ENCODE data around the gene HACL1. TPM values are rescaled to one million over a fixed set of nuclear protein-coding genes. Genes with fewer than 3 reads are reported as not detected.

Gene HACL1
- total RNA-seq, 5 donors from 2014 or later (not counting 1 experiment from before 2014, with no cell fraction given), result 27.7 to 38.0 (median 34.2) TPM

DNA sequence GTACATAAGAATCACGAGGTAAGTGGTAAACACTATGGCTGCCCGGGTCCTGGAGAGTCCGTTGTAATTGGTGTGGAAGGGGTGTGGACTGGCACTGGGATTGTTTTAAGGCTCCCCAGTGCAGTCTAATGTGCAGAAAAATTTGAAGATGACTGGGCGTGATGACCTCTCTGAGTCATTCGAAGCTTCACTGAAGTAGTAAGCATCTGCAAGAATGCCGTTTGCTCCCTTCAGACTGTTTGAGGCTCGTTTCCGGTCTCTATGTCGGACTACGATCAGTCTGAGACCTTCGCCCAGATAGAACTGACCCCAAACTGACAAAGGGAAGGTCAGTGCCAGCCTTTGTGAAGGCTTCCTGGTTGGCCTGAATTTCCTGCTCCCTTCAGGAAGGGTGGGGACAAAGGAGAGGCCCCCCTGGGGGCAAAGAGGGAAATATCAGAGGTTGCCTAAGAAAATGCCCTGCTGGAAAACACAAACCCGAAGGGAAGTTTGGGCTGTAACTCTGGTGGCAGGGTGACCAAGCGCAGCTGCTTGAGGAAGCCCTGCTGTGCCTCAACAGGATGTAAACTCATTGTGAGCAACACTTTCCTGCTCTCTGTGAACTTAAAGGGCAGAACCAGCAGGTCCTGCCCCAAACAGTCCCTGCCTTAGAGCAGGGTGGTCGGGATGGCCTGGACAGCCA is 34.8 kb upstream of the HACL1 start:
- POLR2A ChIA-PET, result no interaction called here
- WGBS (ENCODE audit: insufficient coverage), result 54% methylated on average over 13 of the region's 14 CpGs
- Mint-ChIP-seq H3K4me3 (peak overlapping the region in 1 of 3 donors; percentile 50), H3K9me3 (no peaks in the 10 kb centered on the region), H3K4me1 (peaks cover 26 to 38% (median 37%) of the 10 kb centered on the region in 3 donors), H3K27me3 (no peaks in the 10 kb centered on the region), H3K27ac (peak overlapping the region; percentile 53 to 66), H3K36me3 (peaks cover 25% of the 10 kb centered on the region)
- DNase-seq (peak in 2 of 35 experiments; percentile 12 to 42), ATAC-seq (replicated peaks in 1 of 4) (peak; percentile 55 to 84 (median 70))
- Histone ChIP-seq H3K4me3 (ENCODE audit: control insufficient read depth in 1 of 2, extremely low read depth in 1 of 2, low read length in 1 of 2) (no peak overlapping the region), H3K36me3 (ENCODE audit: control insufficient read depth in 2 of 2, extremely low read depth in 1 of 2, insufficient read depth in 1 of 2, low read length in 1 of 2) (no peaks in the 10 kb centered on the region), H3K27me3 (replicated peaks in 1 of 2; ENCODE audit: control insufficient read depth in 2 of 2, extremely low read depth in 1 of 2, insufficient read depth in 2 of 2, low read length in 1 of 2) (no peaks in the 10 kb centered on the region), H3K4me1 (ENCODE audit: control insufficient read depth in 1 of 2, extremely low read depth in 1 of 2, insufficient read depth in 2 of 2, low read length in 2 of 2) (peaks cover 8 to 26% of the 10 kb centered on the region in 2 experiments), H3K9me3 (no peaks in the 10 kb centered on the region), H3K27ac (ENCODE audit: low read length) (peak overlapping the region; percentile 38)
- CTCF ChIA-PET, result interaction anchor here (0.5 to 1.1 kb wide), 2 partner anchors 12 to 612 kb away, joined by 3 to 5 read pairs; no protein-coding TSS in a partner anchor

DNA sequence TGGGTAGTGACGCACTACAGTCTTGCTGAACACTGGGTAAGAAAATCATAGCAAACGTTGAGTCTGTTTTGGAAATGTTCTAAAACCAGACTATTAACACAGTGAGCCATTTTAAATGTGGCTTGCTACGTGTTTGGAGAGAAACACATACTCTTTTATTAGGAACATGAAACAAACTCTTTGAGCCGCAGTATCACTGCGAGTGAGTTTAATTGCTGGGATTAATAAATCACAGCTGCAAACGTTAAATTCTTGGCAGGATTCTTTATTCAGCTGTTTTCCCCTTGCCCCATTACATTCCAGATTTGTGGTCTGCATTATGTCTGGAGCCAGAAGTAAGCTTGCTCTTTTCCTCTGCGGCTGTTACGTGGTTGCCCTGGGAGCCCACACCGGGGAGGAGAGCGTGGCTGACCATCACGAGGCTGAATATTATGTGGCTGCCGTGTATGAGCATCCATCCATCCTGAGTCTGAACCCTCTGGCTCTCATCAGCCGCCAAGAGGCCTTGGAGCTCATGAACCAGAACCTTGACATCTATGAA is 33.8 kb upstream of the HACL1 start:
- POLR2A ChIA-PET, result no interaction called here

DNA sequence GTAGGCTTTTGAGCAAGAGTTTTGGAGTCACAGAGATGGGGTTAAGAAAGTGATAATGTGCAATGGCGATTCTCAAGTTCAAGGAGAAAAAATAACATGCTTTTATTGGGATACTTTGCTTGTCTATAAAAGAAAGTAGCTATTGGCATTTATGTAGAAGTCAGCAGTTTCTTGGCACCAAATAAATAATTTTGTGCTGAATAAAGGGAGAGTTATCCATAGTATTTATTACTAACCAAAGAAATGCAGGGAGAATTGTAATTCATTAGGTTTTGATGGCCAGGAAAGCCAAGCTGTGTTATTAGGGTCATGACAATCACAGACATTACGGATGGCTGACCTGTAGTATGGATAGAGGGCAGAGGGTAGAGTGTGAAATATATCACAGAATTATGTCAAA is 33.3 kb upstream of the HACL1 start:
- Mint-ChIP-seq H3K4me1 (peaks cover 39 to 50% (median 48%) of the 10 kb centered on the region in 3 donors), H3K4me3 (no peak overlapping the region), H3K9me3 (no peaks in the 10 kb centered on the region), H3K36me3 (peaks cover 23% of the 10 kb centered on the region), H3K27me3 (no peaks in the 10 kb centered on the region), H3K27ac (peak overlapping the region in 1 of 2 donors; percentile 20)
- H3K9me3 ChIP-seq, result no peaks in the 10 kb centered on the region
- no CpG with 5 or more reads among the region's 2 CpGs for WGBS (ENCODE audit: insufficient coverage)
- no peaks in the 10 kb centered on the region for H3K27me3 ChIP-seq (replicated peaks in 1 of 2; ENCODE audit: control insufficient read depth in 2 of 2, extremely low read depth in 1 of 2, insufficient read depth in 2 of 2, low read length in 1 of 2)
- ChIA-PET POLR2A (no interaction called here), CTCF (interaction anchor here in 1 of 2 donors (0.6 kb wide), 1 partner anchor 104 kb away, joined by 3 read pairs; no protein-coding TSS in a partner anchor)
- no peak for DNase-seq
- H3K4me3 ChIP-seq (ENCODE audit: control insufficient read depth in 1 of 2, extremely low read depth in 1 of 2, low read length in 1 of 2), result no peak overlapping the region
- peaks cover 11 to 32% of the 10 kb centered on the region in 2 experiments for H3K4me1 ChIP-seq (ENCODE audit: control insufficient read depth in 1 of 2, extremely low read depth in 1 of 2, insufficient read depth in 2 of 2, low read length in 2 of 2)
- H3K36me3 ChIP-seq (ENCODE audit: control insufficient read depth in 2 of 2, extremely low read depth in 1 of 2, insufficient read depth in 1 of 2, low read length in 1 of 2), result no peaks in the 10 kb centered on the region
- H3K27ac ChIP-seq (ENCODE audit: low read length), result no peak overlapping the region
- ATAC-seq (replicated peaks in 1 of 4), result no peak

More for the DNA sequence above, 33.8 kb upstream of the HACL1 start:
- ATAC-seq (replicated peaks in 1 of 4) (no peak), DNase-seq (no peak)
- H3K36me3 ChIP-seq (ENCODE audit: control insufficient read depth in 2 of 2, extremely low read depth in 1 of 2, insufficient read depth in 1 of 2, low read length in 1 of 2), result no peaks in the 10 kb centered on the region
- no peaks in the 10 kb centered on the region for H3K9me3 Mint-ChIP-seq
- H3K9me3 ChIP-seq, result no peaks in the 10 kb centered on the region
- no peaks in the 10 kb centered on the region for H3K27me3 ChIP-seq (replicated peaks in 1 of 2; ENCODE audit: control insufficient read depth in 2 of 2, extremely low read depth in 1 of 2, insufficient read depth in 2 of 2, low read length in 1 of 2)
- H3K4me3 ChIP-seq (ENCODE audit: control insufficient read depth in 1 of 2, extremely low read depth in 1 of 2, low read length in 1 of 2), result no peak overlapping the region
- WGBS (ENCODE audit: insufficient coverage), result 100% methylated on average over 8 of the region's 13 CpGs
- no peak overlapping the region for H3K27ac ChIP-seq (ENCODE audit: low read length)
- H3K36me3 Mint-ChIP-seq, result peaks cover 23% of the 10 kb centered on the region
- peaks cover 35 to 45% (median 43%) of the 10 kb centered on the region in 3 donors for H3K4me1 Mint-ChIP-seq
- CTCF ChIA-PET, result interaction anchor here in 1 of 2 donors (0.6 kb wide), 1 partner anchor 105 kb away, joined by 3 read pairs; no protein-coding TSS in a partner anchor
- H3K4me3 Mint-ChIP-seq, result no peak overlapping the region
- no peaks in the 10 kb centered on the region for H3K27me3 Mint-ChIP-seq
- no peak overlapping the region for H3K27ac Mint-ChIP-seq
- peaks cover 11 to 29% of the 10 kb centered on the region in 2 experiments for H3K4me1 ChIP-seq (ENCODE audit: control insufficient read depth in 1 of 2, extremely low read depth in 1 of 2, insufficient read depth in 2 of 2, low read length in 2 of 2)

DNA sequence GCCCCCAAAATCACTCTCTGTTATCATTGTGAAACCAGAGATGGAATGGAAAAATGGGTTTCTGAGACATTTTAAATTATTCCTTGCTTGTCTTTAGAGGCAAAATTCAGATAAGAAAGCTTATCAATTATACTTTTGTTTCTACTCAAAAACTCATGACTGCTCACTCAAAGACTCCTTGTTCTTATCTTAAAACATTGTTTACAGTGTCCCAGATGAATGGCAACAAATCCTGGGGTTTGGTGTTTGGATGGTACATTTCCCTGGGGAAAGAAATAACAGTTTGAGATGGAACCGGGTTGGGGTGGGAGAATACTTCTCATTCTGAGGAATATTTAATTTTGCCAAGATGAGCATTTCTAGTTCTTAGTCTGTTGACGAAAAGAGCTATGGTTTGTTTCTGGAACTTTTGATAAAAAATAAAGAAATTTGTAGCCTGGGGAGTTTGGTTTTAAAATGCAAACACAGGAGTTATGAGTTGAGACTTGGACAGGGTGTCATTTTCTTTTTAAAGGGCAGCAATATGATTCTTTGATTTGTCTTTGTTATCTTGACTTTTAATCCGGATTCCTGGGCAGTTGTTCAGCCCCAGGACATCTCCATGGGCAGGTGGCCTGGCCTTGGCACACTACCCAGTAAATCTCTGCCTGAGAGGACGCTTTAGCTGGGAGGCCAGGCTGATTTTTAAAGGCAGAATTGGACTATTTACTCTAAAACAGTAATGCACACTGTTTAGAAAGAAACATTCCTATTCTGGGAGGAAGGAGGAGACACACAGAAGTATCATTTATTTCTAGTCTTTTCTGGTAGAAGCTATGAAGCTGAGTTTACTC is 32.6 kb upstream of the HACL1 start:
- WGBS (ENCODE audit: insufficient coverage), result 76% methylated on average over 2 of the region's 4 CpGs
- ATAC-seq (replicated peaks in 1 of 4) (no peak), DNase-seq (no peak)
- H3K9me3 ChIP-seq, result no peaks in the 10 kb centered on the region
- peaks cover 23% of the 10 kb centered on the region for H3K36me3 Mint-ChIP-seq
- H3K27me3 ChIP-seq (replicated peaks in 1 of 2; ENCODE audit: control insufficient read depth in 2 of 2, extremely low read depth in 1 of 2, insufficient read depth in 2 of 2, low read length in 1 of 2), result no peaks in the 10 kb centered on the region
- peaks cover 11 to 33% of the 10 kb centered on the region in 2 experiments for H3K4me1 ChIP-seq (ENCODE audit: control insufficient read depth in 1 of 2, extremely low read depth in 1 of 2, insufficient read depth in 2 of 2, low read length in 2 of 2)
- H3K4me1 Mint-ChIP-seq, result peaks cover 39 to 50% (median 49%) of the 10 kb centered on the region in 3 donors
- no peak overlapping the region for H3K4me3 ChIP-seq (ENCODE audit: control insufficient read depth in 1 of 2, extremely low read depth in 1 of 2, low read length in 1 of 2)
- H3K36me3 ChIP-seq (ENCODE audit: control insufficient read depth in 2 of 2, extremely low read depth in 1 of 2, insufficient read depth in 1 of 2, low read length in 1 of 2), result no peaks in the 10 kb centered on the region
- peak overlapping the region in 1 of 2 donors; percentile 20 for H3K27ac Mint-ChIP-seq
- no peaks in the 10 kb centered on the region for H3K27me3 Mint-ChIP-seq
- no peak overlapping the region for H3K27ac ChIP-seq (ENCODE audit: low read length)
- ChIA-PET CTCF (interaction anchor here in 1 of 2 donors (0.5 kb wide), 1 partner anchor 430 kb away, joined by 3 read pairs; no protein-coding TSS in a partner anchor), POLR2A (interaction anchor here in 1 of 2 donors (0.7 kb wide), 1 partner anchor 12 kb away, joined by 7 read pairs; no protein-coding TSS in a partner anchor)
- H3K4me3 Mint-ChIP-seq, result no peak overlapping the region
- H3K9me3 Mint-ChIP-seq, result no peaks in the 10 kb centered on the region

DNA sequence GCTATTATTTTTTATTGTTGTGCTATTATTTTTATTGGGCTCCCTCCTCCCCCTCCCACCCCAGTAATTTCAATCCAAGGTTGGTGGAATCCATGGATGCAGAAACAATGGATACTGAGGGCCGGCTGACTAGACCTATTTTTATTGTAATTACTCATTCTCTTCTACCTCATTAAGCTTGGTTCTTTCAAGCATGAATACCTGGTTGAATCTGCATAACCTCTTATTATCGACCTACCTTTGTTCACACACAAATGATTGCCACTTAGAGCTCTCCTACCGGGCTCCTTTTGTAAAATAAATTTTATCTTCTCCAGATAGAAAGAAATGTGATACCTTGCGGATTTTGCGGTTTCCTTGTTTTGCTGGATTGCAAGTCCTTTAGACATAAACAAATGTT is 31.8 kb upstream of the HACL1 start:
- 92% methylated on average over 2 of the region's 5 CpGs for WGBS (ENCODE audit: insufficient coverage)
- Mint-ChIP-seq H3K4me1 (peaks cover 39 to 50% (median 49%) of the 10 kb centered on the region in 3 donors), H3K27me3 (no peaks in the 10 kb centered on the region), H3K4me3 (no peak overlapping the region), H3K36me3 (peaks cover 23% of the 10 kb centered on the region), H3K9me3 (no peaks in the 10 kb centered on the region), H3K27ac (no peak overlapping the region)
- Histone ChIP-seq H3K27me3 (replicated peaks in 1 of 2; ENCODE audit: control insufficient read depth in 2 of 2, extremely low read depth in 1 of 2, insufficient read depth in 2 of 2, low read length in 1 of 2) (no peaks in the 10 kb centered on the region), H3K4me3 (ENCODE audit: control insufficient read depth in 1 of 2, extremely low read depth in 1 of 2, low read length in 1 of 2) (no peak overlapping the region), H3K27ac (ENCODE audit: low read length) (no peak overlapping the region), H3K4me1 (ENCODE audit: control insufficient read depth in 1 of 2, extremely low read depth in 1 of 2, insufficient read depth in 2 of 2, low read length in 2 of 2) (peaks cover 11 to 33% of the 10 kb centered on the region in 2 experiments), H3K36me3 (ENCODE audit: control insufficient read depth in 2 of 2, extremely low read depth in 1 of 2, insufficient read depth in 1 of 2, low read length in 1 of 2) (no peaks in the 10 kb centered on the region), H3K9me3 (no peaks in the 10 kb centered on the region)
- no peak for DNase-seq
- no peak for ATAC-seq (replicated peaks in 1 of 4)
- POLR2A ChIA-PET, result interaction anchor here in 1 of 2 donors (0.6 to 0.7 kb wide), 2 partner anchors 13 to 328 kb away, joined by 3 to 7 read pairs; no protein-coding TSS in a partner anchor
- CTCF ChIA-PET, result interaction anchor here in 1 of 2 donors (0.5 kb wide), 1 partner anchor 429 kb away, joined by 3 read pairs; no protein-coding TSS in a partner anchor

DNA sequence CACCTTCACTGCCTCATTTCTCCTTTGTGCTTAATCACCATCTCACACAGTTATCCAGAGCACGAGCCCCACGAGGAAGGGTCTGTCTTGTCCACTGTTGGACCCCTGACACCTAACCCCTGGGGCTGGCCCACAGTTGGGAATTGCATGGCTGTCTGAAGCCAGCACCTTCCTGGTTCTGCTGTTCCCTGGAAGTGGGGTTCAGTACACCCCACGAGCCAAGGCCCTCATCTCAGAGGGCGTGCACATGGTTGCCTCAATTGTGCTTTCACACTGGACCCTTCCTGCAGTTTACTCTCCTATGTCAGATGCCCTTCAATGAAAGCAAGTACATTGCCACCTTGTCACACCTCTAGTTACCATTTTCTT is 30.8 kb upstream of the HACL1 start:
- Mint-ChIP-seq H3K4me3 (no peak overlapping the region), H3K4me1 (peaks cover 31 to 49% (median 43%) of the 10 kb centered on the region in 3 donors), H3K27me3 (no peaks in the 10 kb centered on the region), H3K27ac (peak overlapping the region in 1 of 2 donors; percentile 44), H3K9me3 (no peaks in the 10 kb centered on the region), H3K36me3 (peaks cover 25% of the 10 kb centered on the region)
- Histone ChIP-seq H3K27me3 (replicated peaks in 1 of 2; ENCODE audit: control insufficient read depth in 2 of 2, extremely low read depth in 1 of 2, insufficient read depth in 2 of 2, low read length in 1 of 2) (no peaks in the 10 kb centered on the region), H3K4me1 (ENCODE audit: control insufficient read depth in 1 of 2, extremely low read depth in 1 of 2, insufficient read depth in 2 of 2, low read length in 2 of 2) (peaks cover 7 to 27% of the 10 kb centered on the region in 2 experiments), H3K9me3 (no peaks in the 10 kb centered on the region), H3K27ac (ENCODE audit: low read length) (no peak overlapping the region), H3K4me3 (ENCODE audit: control insufficient read depth in 1 of 2, extremely low read depth in 1 of 2, low read length in 1 of 2) (no peak overlapping the region), H3K36me3 (ENCODE audit: control insufficient read depth in 2 of 2, extremely low read depth in 1 of 2, insufficient read depth in 1 of 2, low read length in 1 of 2) (no peaks in the 10 kb centered on the region)
- DNase-seq, result no peak
- no peak for ATAC-seq (replicated peaks in 1 of 4)
- CTCF ChIA-PET, result no interaction called here
- POLR2A ChIA-PET, result no interaction called here
- WGBS (ENCODE audit: insufficient coverage), result 94% methylated on average over 4 of the region's 4 CpGs
